HG03558 (cell line): ENCODE results near the gene GNB1L.

ENCODE experiments used
- ATAC-seq: cut with Tn5 transposase; IDR thresholded peaks from one replicate; pipeline ENCODE4 v1.9.1; 2021; ENCODE audit warnings: moderate number of reproducible peaks; ENCODE audit not compliant: unreplicated experiment; ENCODE audit errors: extremely low read depth

GNB1L gene

GRCh38 chr22:19766511-19767426 lies 87.9 kb downstream of the GNB1L start:
- no peak for ATAC-seq

GRCh38 chr22:19766240-19766510 lies 88.5 kb downstream of the GNB1L start:
- no peak for ATAC-seq

GRCh38 chr22:19765477-19766239 lies 89.0 kb downstream of the GNB1L start:
- no peak for ATAC-seq

- no peak for ATAC-seq
Observed at GRCh38 chr22:19764636-19765476, 89.8 kb downstream of the GNB1L start.

- no peak for ATAC-seq
Observed at GRCh38 chr22:19764299-19764593, 90.4 kb downstream of the GNB1L start.

- no peak for ATAC-seq
Observed at GRCh38 chr22:19763458-19764298, 91.0 kb downstream of the GNB1L start.

GRCh38 chr22:19762568-19763457 lies 91.9 kb downstream of the GNB1L start:
- ATAC-seq: no peak

GRCh38 chr22:19761725-19762567 lies 92.7 kb downstream of the GNB1L start:
- no peak for ATAC-seq

- ATAC-seq: no peak
Observed at GRCh38 chr22:19760951-19761724, 93.5 kb downstream of the GNB1L start.

- ATAC-seq: no peak
Observed at GRCh38 chr22:19760058-19760950, 94.4 kb downstream of the GNB1L start, which contains the start of gene TBX1. Gene TBX1 (plus strand): TSS chr22:19760778. CDS start chr22:19760844, 66 bp downstream.

- ATAC-seq: no peak
Observed at GRCh38 chr22:19759427-19760057, 95.1 kb downstream of the GNB1L start.

- ATAC-seq: no peak
Observed at GRCh38 chr22:19758896-19759426, 95.7 kb downstream of the GNB1L start.

GRCh38 chr22:19757985-19758895 lies 96.4 kb downstream of the GNB1L start:
- ATAC-seq: no peak

- ATAC-seq: no peak
Observed at GRCh38 chr22:19757140-19757984, 97.3 kb downstream of the GNB1L start.
